Activated naive CD8-positive, alpha-beta T cell treated with anti-CD3 and anti-CD28 coated beads, Interleukin-2, amount 50 U/mL, for 24 hours (primary cell): ENCODE data around the gene CAMTA1.

ENCODE experiments used
- ATAC-seq: fragments of 150-1000 bp; cut with Tn5 transposase; one replicate; pipeline ENCODE4 v1.10.0; 2021
- DNase-seq: peaks from one replicate; pipeline ENCODE4 v3.0.0; 2021
- H3K27ac Mint-ChIP-seq: one replicate; pipeline ENCODE4 v1.8.0; 2021; ENCODE audit warnings: mild to moderate bottlenecking, mixed read lengths
- H3K27me3 Mint-ChIP-seq: one replicate; pipeline ENCODE4 v1.8.0; 2021; ENCODE audit warnings: mixed read lengths
- H3K36me3 Mint-ChIP-seq: one replicate; pipeline ENCODE4 v1.8.0; 2021; ENCODE audit warnings: low read depth, mixed read lengths
- H3K4me1 Mint-ChIP-seq: one replicate; pipeline ENCODE4 v1.8.0; 2021; ENCODE audit warnings: mixed read lengths
- H3K4me3 Mint-ChIP-seq: one replicate; pipeline ENCODE4 v1.8.0; 2021; ENCODE audit warnings: mild to moderate bottlenecking, moderate library complexity, mixed read lengths
- H3K9me3 Mint-ChIP-seq: one replicate; pipeline ENCODE4 v1.8.0; 2021; ENCODE audit warnings: mixed read lengths

The CAMTA1 gene

GRCh38 chr1:6967431-6968111 lies 182.3 kb downstream of the CAMTA1 start:
- no peaks in the 10 kb centered on the region for H3K36me3 Mint-ChIP-seq

GRCh38 chr1:6969106-6969505 lies 183.9 kb downstream of the CAMTA1 start:
- no peaks in the 10 kb centered on the region for H3K36me3 Mint-ChIP-seq
- peak overlapping the region; percentile 43 for H3K27ac Mint-ChIP-seq
- peak; percentile 68 for ATAC-seq
- DNase-seq, result peak; percentile 52
- no peak overlapping the region for H3K4me3 Mint-ChIP-seq
- H3K9me3 Mint-ChIP-seq, result no peaks in the 10 kb centered on the region
- H3K4me1 Mint-ChIP-seq, result peaks cover 33% of the 10 kb centered on the region
- peaks cover 31% of the 10 kb centered on the region for H3K27me3 Mint-ChIP-seq

More at GRCh38 chr1:6967431-6968111, 182.3 kb downstream of the CAMTA1 start:
- no peak overlapping the region for H3K27ac Mint-ChIP-seq
- H3K4me1 Mint-ChIP-seq, result peaks cover 44% of the 10 kb centered on the region
- DNase-seq (no peak), ATAC-seq (no peak)
- H3K9me3 Mint-ChIP-seq, result no peaks in the 10 kb centered on the region
- peaks cover 37% of the 10 kb centered on the region for H3K27me3 Mint-ChIP-seq
- no peak overlapping the region for H3K4me3 Mint-ChIP-seq

- no peak for ATAC-seq
- H3K9me3 Mint-ChIP-seq, result no peaks in the 10 kb centered on the region
Observed at GRCh38 chr1:6969762-6970161, 184.5 kb downstream of the CAMTA1 start.

GRCh38 chr1:6970221-6970620 lies 185.0 kb downstream of the CAMTA1 start:
- no peak for DNase-seq
- peaks cover 21% of the 10 kb centered on the region for H3K27me3 Mint-ChIP-seq
- H3K4me3 Mint-ChIP-seq, result no peak overlapping the region

More at GRCh38 chr1:6969762-6970161, 184.5 kb downstream of the CAMTA1 start:
- Mint-ChIP-seq H3K4me3 (no peak overlapping the region), H3K27ac (no peak overlapping the region), H3K27me3 (peaks cover 26% of the 10 kb centered on the region), H3K36me3 (no peaks in the 10 kb centered on the region), H3K4me1 (peaks cover 28% of the 10 kb centered on the region)
- DNase-seq, result no peak

GRCh38 chr1:6971048-6971447 lies 185.8 kb downstream of the CAMTA1 start:
- H3K27me3 Mint-ChIP-seq, result peaks cover 21% of the 10 kb centered on the region
- no peak overlapping the region for H3K4me3 Mint-ChIP-seq
- ATAC-seq (no peak), DNase-seq (no peak)
- H3K9me3 Mint-ChIP-seq, result no peaks in the 10 kb centered on the region
- H3K36me3 Mint-ChIP-seq, result peaks cover under 1% of the 10 kb centered on the region
- no peak overlapping the region for H3K27ac Mint-ChIP-seq
- H3K4me1 Mint-ChIP-seq, result peaks cover 23% of the 10 kb centered on the region

More at GRCh38 chr1:6970221-6970620, 185.0 kb downstream of the CAMTA1 start:
- no peaks in the 10 kb centered on the region for H3K36me3 Mint-ChIP-seq
- H3K27ac Mint-ChIP-seq, result no peak overlapping the region
- peaks cover 24% of the 10 kb centered on the region for H3K4me1 Mint-ChIP-seq
- no peak for ATAC-seq
- H3K9me3 Mint-ChIP-seq, result no peaks in the 10 kb centered on the region

- H3K4me3 Mint-ChIP-seq, result no peak overlapping the region
- H3K36me3 Mint-ChIP-seq, result peaks cover 2% of the 10 kb centered on the region
- H3K9me3 Mint-ChIP-seq, result no peaks in the 10 kb centered on the region
- ATAC-seq, result no peak
- peaks cover 22% of the 10 kb centered on the region for H3K27me3 Mint-ChIP-seq
- H3K27ac Mint-ChIP-seq, result no peak overlapping the region
- peaks cover 23% of the 10 kb centered on the region for H3K4me1 Mint-ChIP-seq
- DNase-seq, result no peak
Observed at GRCh38 chr1:6971699-6972098, 186.4 kb downstream of the CAMTA1 start.

- Mint-ChIP-seq H3K27ac (no peak overlapping the region), H3K4me3 (no peak overlapping the region), H3K9me3 (no peaks in the 10 kb centered on the region), H3K4me1 (peaks cover 23% of the 10 kb centered on the region), H3K36me3 (peaks cover 2% of the 10 kb centered on the region), H3K27me3 (peaks cover 22% of the 10 kb centered on the region)
- ATAC-seq, result no peak
- no peak for DNase-seq
Observed at GRCh38 chr1:6972399-6972798, 187.1 kb downstream of the CAMTA1 start.

GRCh38 chr1:6975331-6976043 lies 190.2 kb downstream of the CAMTA1 start:
- DNase-seq, result no peak
- ATAC-seq, result no peak
- H3K27ac Mint-ChIP-seq, result no peak overlapping the region
- H3K27me3 Mint-ChIP-seq, result peaks cover 6% of the 10 kb centered on the region
- H3K36me3 Mint-ChIP-seq, result peaks cover 2% of the 10 kb centered on the region
- no peaks in the 10 kb centered on the region for H3K9me3 Mint-ChIP-seq
- no peaks in the 10 kb centered on the region for H3K4me1 Mint-ChIP-seq
- H3K4me3 Mint-ChIP-seq, result no peak overlapping the region

GRCh38 chr1:6976044-6976375 lies 190.8 kb downstream of the CAMTA1 start:
- Mint-ChIP-seq H3K4me3 (no peak overlapping the region), H3K4me1 (no peaks in the 10 kb centered on the region), H3K36me3 (peaks cover 2% of the 10 kb centered on the region), H3K9me3 (peaks cover 5% of the 10 kb centered on the region), H3K27ac (no peak overlapping the region), H3K27me3 (peaks cover 6% of the 10 kb centered on the region)
- ATAC-seq (no peak), DNase-seq (no peak)

- no peak overlapping the region for H3K4me3 Mint-ChIP-seq
Observed at GRCh38 chr1:6979003-6979613, 193.9 kb downstream of the CAMTA1 start.

GRCh38 chr1:6981595-6981994 lies 196.3 kb downstream of the CAMTA1 start:
- Mint-ChIP-seq H3K4me1 (no peaks in the 10 kb centered on the region), H3K9me3 (peaks cover 5% of the 10 kb centered on the region), H3K4me3 (no peak overlapping the region), H3K36me3 (no peaks in the 10 kb centered on the region), H3K27me3 (peaks cover under 1% of the 10 kb centered on the region), H3K27ac (no peak overlapping the region)
- DNase-seq (no peak), ATAC-seq (no peak)

More at GRCh38 chr1:6979003-6979613, 193.9 kb downstream of the CAMTA1 start:
- Mint-ChIP-seq H3K4me1 (no peaks in the 10 kb centered on the region), H3K36me3 (peaks cover 2% of the 10 kb centered on the region), H3K9me3 (peaks cover 5% of the 10 kb centered on the region), H3K27me3 (peaks cover 6% of the 10 kb centered on the region), H3K27ac (no peak overlapping the region)
- ATAC-seq (no peak), DNase-seq (no peak)

GRCh38 chr1:6982443-6982842 lies 197.2 kb downstream of the CAMTA1 start:
- Mint-ChIP-seq H3K36me3 (no peaks in the 10 kb centered on the region), H3K27ac (no peak overlapping the region), H3K27me3 (no peaks in the 10 kb centered on the region), H3K9me3 (peaks cover 5% of the 10 kb centered on the region), H3K4me3 (no peak overlapping the region), H3K4me1 (no peaks in the 10 kb centered on the region)
- ATAC-seq (no peak), DNase-seq (no peak)

- H3K4me1 Mint-ChIP-seq, result no peaks in the 10 kb centered on the region
- DNase-seq (no peak), ATAC-seq (no peak)
- H3K27me3 Mint-ChIP-seq, result peaks cover 2% of the 10 kb centered on the region
- no peak overlapping the region for H3K4me3 Mint-ChIP-seq
- H3K27ac Mint-ChIP-seq, result no peak overlapping the region
- no peaks in the 10 kb centered on the region for H3K36me3 Mint-ChIP-seq
- H3K9me3 Mint-ChIP-seq, result peaks cover 5% of the 10 kb centered on the region
Observed at GRCh38 chr1:6982860-6983259, 197.6 kb downstream of the CAMTA1 start.

GRCh38 chr1:6984536-6984935 lies 199.3 kb downstream of the CAMTA1 start:
- no peak for ATAC-seq
- Mint-ChIP-seq H3K4me1 (no peaks in the 10 kb centered on the region), H3K27me3 (peaks cover 2% of the 10 kb centered on the region), H3K4me3 (no peak overlapping the region), H3K36me3 (no peaks in the 10 kb centered on the region), H3K9me3 (peaks cover 5% of the 10 kb centered on the region), H3K27ac (no peak overlapping the region)
- no peak for DNase-seq

- no peak for DNase-seq
- Mint-ChIP-seq H3K27me3 (peaks cover 2% of the 10 kb centered on the region), H3K4me3 (no peak overlapping the region), H3K27ac (no peak overlapping the region), H3K9me3 (peaks cover 5% of the 10 kb centered on the region), H3K4me1 (no peaks in the 10 kb centered on the region), H3K36me3 (no peaks in the 10 kb centered on the region)
- ATAC-seq, result no peak
Observed at GRCh38 chr1:6984986-6985385, 199.7 kb downstream of the CAMTA1 start.
